T-cell (primary cell): Measurements from ENCODE around the gene MRM1. TPM values are rescaled to one million over a fixed set of nuclear protein-coding genes. Genes with fewer than 3 reads are reported as not detected.

Experiments used
- ATAC-seq, 4 experiments: fragments of 200-7000 bp in 3 of 4; fragments of 150-1000 bp in 1 of 4; cut with Tn5 transposase; replicated peaks in 1 of 4; 1 replicate in 3 of 4; 2 replicates in 1 of 4; pipeline ENCODE4 v1.10.0; 2021; ENCODE audit warnings: moderate library complexity in 3 of 4, mild to moderate bottlenecking in 2 of 4, moderate number of reproducible peaks in 1 of 4
- CTCF ChIA-PET, 2 donors: fragments of 300-600 bp; sonication (Branson Sonifier 250); formaldehyde crosslinking; loops; one replicate each; lab custom pipeline; 2022; ENCODE audit warnings: antibody characterized with exemption in 2 of 2; lab: Charles Lee
- POLR2A ChIA-PET, 2 donors: fragments of 300-600 bp; sonication (Branson Sonifier 250); formaldehyde crosslinking; loops; one replicate each; lab custom pipeline; 2022; ENCODE audit warnings: antibody characterized with exemption in 2 of 2; lab: Charles Lee
- DNase-seq, 35 experiments: peaks; one replicate each; pipeline versions ENCODE4 v3.0.0 to v3.0.0-alpha.2; 2013 to 2023
- H3K27ac ChIP-seq: one replicate; pipeline ENCODE4 v1.5.1; 2013; ENCODE audit warnings: low read length
- H3K27me3 ChIP-seq, 2 experiments: replicated peaks in 1 of 2; 1 replicate in 1 of 2; 2 replicates in 1 of 2; pipeline versions ENCODE4 v1.6.1 to v1.7.0; 2013; ENCODE audit warnings: low read length in 1 of 2, mixed read lengths in 1 of 2; ENCODE audit not compliant: control insufficient read depth in 2 of 2, insufficient read depth in 2 of 2; ENCODE audit errors: extremely low read depth in 1 of 2
- H3K36me3 ChIP-seq, 2 donors: 1 replicate in 1 of 2; 2 replicates in 1 of 2; pipeline versions ENCODE4 v1.6.1 to v1.7.0; 2013; ENCODE audit warnings: low read length in 1 of 2; ENCODE audit not compliant: control insufficient read depth in 2 of 2, insufficient read depth in 1 of 2; ENCODE audit errors: extremely low read depth in 1 of 2
- H3K4me1 ChIP-seq, 2 experiments: 1 replicate in 1 of 2; 2 replicates in 1 of 2; pipeline versions ENCODE4 v1.6.1 to v1.7.0; 2013; ENCODE audit warnings: low read length in 2 of 2, mixed read lengths in 1 of 2; ENCODE audit not compliant: insufficient read depth in 2 of 2, control insufficient read depth in 1 of 2; ENCODE audit errors: extremely low read depth in 1 of 2
- H3K4me3 ChIP-seq, 2 donors: 1 replicate in 1 of 2; 2 replicates in 1 of 2; pipeline versions ENCODE4 v1.5.1 to v1.7.0; 2013; ENCODE audit warnings: mild to moderate bottlenecking in 2 of 2, low read length in 1 of 2, moderate library complexity in 1 of 2; ENCODE audit not compliant: control insufficient read depth in 1 of 2; ENCODE audit errors: extremely low read depth in 1 of 2
- H3K9me3 ChIP-seq: 2 replicates; pipeline ENCODE4 v1.7.0; 2013
- H3K27ac Mint-ChIP-seq, 2 donors: one replicate each; pipeline ENCODE4 v1.8.0; 2020 to 2021; ENCODE audit warnings: mild to moderate bottlenecking in 2 of 2, mixed read lengths in 2 of 2
- H3K27me3 Mint-ChIP-seq, 2 donors: one replicate each; pipeline ENCODE4 v1.8.0; 2021 to 2022; ENCODE audit warnings: mixed read lengths in 2 of 2
- H3K36me3 Mint-ChIP-seq: one replicate; pipeline ENCODE4 v1.8.0; 2021; ENCODE audit warnings: mixed read lengths
- H3K4me1 Mint-ChIP-seq, 3 donors: one replicate each; pipeline ENCODE4 v1.8.0; 2020 to 2022; ENCODE audit warnings: mixed read lengths in 3 of 3, mild to moderate bottlenecking in 1 of 3
- H3K4me3 Mint-ChIP-seq, 3 donors: one replicate each; pipeline ENCODE4 v1.8.0; 2020 to 2022; ENCODE audit warnings: mild to moderate bottlenecking in 3 of 3, mixed read lengths in 3 of 3, moderate library complexity in 3 of 3
- H3K9me3 Mint-ChIP-seq, 3 donors: one replicate each; pipeline ENCODE4 v1.8.0; 2020 to 2022; ENCODE audit warnings: mixed read lengths in 3 of 3
- WGBS: methylation state at CpG from one replicate; pipeline ENCODE4 v1.1.5; 2013; ENCODE audit warnings: missing lambda C conversion rate; ENCODE audit not compliant: insufficient coverage; 5-methylcytosine and 5-hydroxymethylcytosine counted together
- total RNA-seq, 35 experiments: library from RNA in 6 of 35; stranded (reverse) in 6 of 35; fragments of 120-200 nt in 1 of 35; gene quantifications; one replicate each; pipeline versions ENCODE4 v1.2.1 to v1.2.4 and lab custom pipeline; 2013 to 2026

Gene MRM1
- total RNA-seq, 5 donors from 2014 or later (not counting 1 experiment from before 2014, with no cell fraction given), result 2.3 to 18.2 (median 15.4) TPM

GRCh38 chr17:36629970-36630502 is 28.7 kb downstream of the MRM1 start:
- Histone ChIP-seq H3K4me1 (peaks cover 0 to 7% of the 10 kb centered on the region in 2 experiments), H3K27ac (no peak overlapping the region), H3K4me3 (no peak overlapping the region), H3K36me3 (no peaks in the 10 kb centered on the region), H3K9me3 (no peaks in the 10 kb centered on the region), H3K27me3 (peaks cover 0 to 33% of the 10 kb centered on the region in 2 experiments)
- no peak for DNase-seq
- ChIA-PET POLR2A (no interaction called here), CTCF (interaction anchor here in 1 of 2 donors (0.9 kb wide), 1 partner anchor 126 kb away, joined by 3 read pairs; no protein-coding TSS in a partner anchor)
- WGBS, result 77% methylated on average over 6 of the region's 8 CpGs
- H3K9me3 Mint-ChIP-seq, result no peaks in the 10 kb centered on the region
- no peaks in the 10 kb centered on the region for H3K4me1 Mint-ChIP-seq
- ATAC-seq, result no peak
- H3K4me3 Mint-ChIP-seq, result no peak overlapping the region
- H3K27me3 Mint-ChIP-seq, result peaks cover 16 to 20% of the 10 kb centered on the region in 2 donors
- H3K36me3 Mint-ChIP-seq, result no peaks in the 10 kb centered on the region
- H3K27ac Mint-ChIP-seq, result no peak overlapping the region

DNA sequence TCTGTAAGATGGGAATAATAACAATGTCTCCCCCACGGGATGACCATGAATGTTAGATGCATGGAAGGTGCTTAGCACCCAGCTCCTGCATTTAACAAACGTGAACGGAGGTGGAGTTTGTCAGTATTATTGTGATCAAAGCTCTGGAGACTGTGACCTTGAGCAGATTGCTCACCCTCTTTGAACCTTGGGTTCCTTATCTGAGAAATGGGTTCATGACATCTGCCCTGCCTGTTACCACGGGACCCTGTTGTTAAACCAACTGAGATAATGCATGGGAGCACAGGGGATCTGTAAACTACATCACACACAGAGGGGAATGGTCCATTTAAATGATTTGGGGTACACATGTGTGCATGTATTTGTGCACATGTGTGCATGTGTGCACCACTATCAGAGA is 29.6 kb downstream of the MRM1 start:
- Mint-ChIP-seq H3K36me3 (no peaks in the 10 kb centered on the region), H3K9me3 (no peaks in the 10 kb centered on the region), H3K4me1 (no peaks in the 10 kb centered on the region), H3K4me3 (no peak overlapping the region), H3K27me3 (peaks cover 21 to 25% of the 10 kb centered on the region in 2 donors), H3K27ac (no peak overlapping the region)
- Histone ChIP-seq H3K4me1 (peaks cover 0 to 7% of the 10 kb centered on the region in 2 experiments), H3K27ac (no peak overlapping the region), H3K36me3 (no peaks in the 10 kb centered on the region), H3K27me3 (peaks cover 0 to 38% of the 10 kb centered on the region in 2 experiments), H3K4me3 (no peak overlapping the region), H3K9me3 (no peaks in the 10 kb centered on the region)
- 69% methylated on average over 3 of the region's 4 CpGs for WGBS
- ATAC-seq (no peak), DNase-seq (no peak)
- POLR2A ChIA-PET, result no interaction called here
- CTCF ChIA-PET, result interaction anchor here in 1 of 2 donors (2.5 kb wide), 1 partner anchor 416 kb away, joined by 10 read pairs; no protein-coding TSS in a partner anchor

DNA sequence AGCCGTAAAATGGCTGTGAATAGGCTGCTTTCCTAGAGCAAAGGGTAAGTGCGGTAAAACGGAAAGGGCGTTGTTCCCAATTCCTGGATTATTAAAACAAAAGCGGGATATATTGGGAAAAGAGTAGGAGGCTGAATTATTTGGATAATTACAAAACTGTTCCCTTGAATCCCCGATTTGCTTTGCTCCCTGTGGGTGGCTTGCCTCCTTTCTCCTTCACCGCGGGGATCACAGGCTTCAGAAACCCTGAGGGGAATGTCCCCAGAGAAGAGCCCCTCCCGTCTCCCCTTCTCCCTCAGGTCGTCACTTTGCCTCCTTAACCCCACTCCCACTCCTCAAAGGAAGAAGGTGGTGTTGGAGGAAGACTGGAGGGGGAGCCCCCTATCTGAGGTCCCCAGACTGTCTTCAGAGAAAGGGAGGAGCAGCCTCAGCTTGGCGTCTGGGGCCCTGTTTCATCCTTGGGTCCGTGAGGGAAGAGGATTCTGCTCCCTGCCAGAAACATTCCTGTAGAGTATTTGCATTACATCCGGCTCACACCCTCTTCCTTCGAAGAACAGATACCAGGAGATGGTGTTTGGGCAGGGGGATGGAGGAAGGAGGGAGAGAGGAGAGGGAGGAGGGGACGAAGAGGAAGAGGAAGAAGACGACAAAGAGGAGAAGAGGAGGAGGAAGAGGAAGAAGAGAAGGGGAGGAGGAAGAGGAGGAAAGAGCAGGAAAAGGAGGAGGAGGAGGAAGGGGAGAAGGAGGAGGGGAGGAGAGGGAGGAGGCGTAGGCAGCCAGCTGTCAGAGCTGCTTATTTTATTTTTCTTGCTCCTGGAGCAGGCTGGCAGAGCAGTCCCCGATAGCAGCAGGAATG is 31.8 kb downstream of the MRM1 start:
- Histone ChIP-seq H3K4me1 (peaks cover 0 to 7% of the 10 kb centered on the region in 2 experiments), H3K9me3 (no peaks in the 10 kb centered on the region), H3K36me3 (no peaks in the 10 kb centered on the region), H3K27ac (no peak overlapping the region), H3K27me3 (peaks cover 0 to 44% of the 10 kb centered on the region in 2 experiments), H3K4me3 (no peak overlapping the region)
- H3K27me3 Mint-ChIP-seq, result peaks cover 24 to 35% of the 10 kb centered on the region in 2 donors
- no peaks in the 10 kb centered on the region for H3K36me3 Mint-ChIP-seq
- 73% methylated on average over 7 of the region's 18 CpGs for WGBS
- ATAC-seq (no peak), DNase-seq (no peak)
- ChIA-PET CTCF (interaction anchor here (0.6 to 2.5 kb wide), 2 partner anchors 413 to 415 kb away, joined by 3 to 10 read pairs; no protein-coding TSS in a partner anchor), POLR2A (no interaction called here)
- H3K27ac Mint-ChIP-seq, result no peak overlapping the region
- no peak overlapping the region for H3K4me3 Mint-ChIP-seq
- no peaks in the 10 kb centered on the region for H3K4me1 Mint-ChIP-seq
- no peaks in the 10 kb centered on the region for H3K9me3 Mint-ChIP-seq

DNA sequence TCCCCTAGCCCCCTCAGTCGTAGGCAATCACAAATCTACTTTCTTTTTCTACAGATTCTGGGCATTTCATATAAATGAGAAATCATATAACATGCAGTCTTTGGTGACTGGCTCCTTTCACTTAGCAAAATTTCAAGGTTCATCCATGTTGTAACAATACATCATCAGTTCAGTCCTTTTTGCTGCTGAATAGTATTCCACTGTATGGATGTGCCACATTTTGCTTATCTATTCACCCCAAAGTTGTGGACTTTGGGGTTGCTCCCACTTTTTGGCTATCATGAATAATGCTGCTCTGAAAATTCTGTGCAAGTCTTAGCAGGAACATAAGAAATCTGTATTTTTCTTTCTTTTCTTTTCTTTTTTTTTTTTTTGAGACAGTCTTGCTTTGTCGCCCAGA is 39.0 kb downstream of the MRM1 start:
- POLR2A ChIA-PET, result no interaction called here
- H3K4me3 Mint-ChIP-seq, result peak overlapping the region in 1 of 3 donors; percentile 85

GRCh38 chr17:36640836-36641235 is 39.5 kb downstream of the MRM1 start:
- POLR2A ChIA-PET, result no interaction called here
- peak overlapping the region in 1 of 3 donors; percentile 85 for H3K4me3 Mint-ChIP-seq
- CTCF ChIA-PET, result interaction anchor here in 1 of 2 donors (0.6 kb wide), 1 partner anchor 70 kb away, joined by 3 read pairs; no protein-coding TSS in a partner anchor

More for the DNA sequence above, 39.0 kb downstream of the MRM1 start:
- Histone ChIP-seq H3K27me3 (peaks cover 16 to 61% of the 10 kb centered on the region in 2 experiments), H3K4me3 (no peak overlapping the region), H3K36me3 (no peaks in the 10 kb centered on the region), H3K4me1 (peaks cover 0 to 18% of the 10 kb centered on the region in 2 experiments), H3K27ac (no peak overlapping the region), H3K9me3 (no peaks in the 10 kb centered on the region)
- no peaks in the 10 kb centered on the region for H3K9me3 Mint-ChIP-seq
- CTCF ChIA-PET, result interaction anchor here in 1 of 2 donors (0.6 kb wide), 1 partner anchor 71 kb away, joined by 3 read pairs; no protein-coding TSS in a partner anchor
- no peak overlapping the region for H3K27ac Mint-ChIP-seq
- no peak for DNase-seq
- peaks cover 11 to 17% (median 16%) of the 10 kb centered on the region in 3 donors for H3K4me1 Mint-ChIP-seq
- no peak for ATAC-seq
- 100% methylated on average over 1 of the region's 2 CpGs for WGBS
- H3K27me3 Mint-ChIP-seq, result peaks cover 56 to 74% of the 10 kb centered on the region in 2 donors
- no peaks in the 10 kb centered on the region for H3K36me3 Mint-ChIP-seq

DNA sequence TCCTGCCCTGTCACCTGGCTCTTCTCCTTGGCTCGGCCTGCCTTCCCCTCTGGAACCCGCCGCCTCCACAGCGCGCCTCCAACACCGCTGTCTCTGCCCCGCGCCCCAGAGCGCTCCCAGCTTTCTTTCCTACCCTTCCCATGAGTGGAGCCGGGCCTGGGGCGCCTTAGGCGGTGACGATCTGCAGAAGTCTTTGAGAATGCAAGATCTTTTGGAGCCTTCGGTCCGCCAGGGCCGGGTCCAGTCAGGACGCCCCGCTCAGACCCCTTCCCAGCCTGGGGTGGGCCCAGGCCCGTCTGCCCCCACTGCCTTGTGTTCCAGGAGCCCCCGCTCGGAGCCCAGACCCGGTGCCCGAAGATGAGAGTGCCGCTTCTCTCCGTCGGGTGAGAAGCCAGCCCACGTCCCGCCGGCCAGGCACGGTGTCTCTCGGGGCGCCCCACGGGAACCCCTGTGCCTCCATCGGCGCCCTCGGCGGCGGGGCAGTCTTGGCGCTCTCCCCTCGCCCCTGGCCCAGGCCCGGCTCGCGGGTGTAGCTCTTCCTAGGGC is 40.0 kb downstream of the MRM1 start:
- peak overlapping the region in 2 of 3 donors; percentile 9 to 85 for H3K4me3 Mint-ChIP-seq
- DNase-seq (no peak), ATAC-seq (peak in 2 of 4 experiments; percentile 17 to 26)
- Histone ChIP-seq H3K36me3 (no peaks in the 10 kb centered on the region), H3K9me3 (no peaks in the 10 kb centered on the region), H3K4me3 (no peak overlapping the region), H3K27me3 (peaks cover 16 to 64% of the 10 kb centered on the region in 2 experiments), H3K4me1 (peaks cover 0 to 18% of the 10 kb centered on the region in 2 experiments), H3K27ac (no peak overlapping the region)
- ChIA-PET POLR2A (no interaction called here), CTCF (interaction anchor here in 1 of 2 donors (0.6 kb wide), 1 partner anchor 15 kb away, joined by 3 read pairs; no protein-coding TSS in a partner anchor)
- no peaks in the 10 kb centered on the region for H3K9me3 Mint-ChIP-seq
- no peak overlapping the region for H3K27ac Mint-ChIP-seq
- peaks cover 11 to 17% (median 16%) of the 10 kb centered on the region in 3 donors for H3K4me1 Mint-ChIP-seq
- peaks cover 5% of the 10 kb centered on the region for H3K36me3 Mint-ChIP-seq
- WGBS, result 9% methylated on average over 43 of the region's 43 CpGs
- H3K27me3 Mint-ChIP-seq, result peaks cover 65 to 79% of the 10 kb centered on the region in 2 donors

More at GRCh38 chr17:36640836-36641235, 39.5 kb downstream of the MRM1 start:
- no peaks in the 10 kb centered on the region for H3K36me3 ChIP-seq
- H3K27ac Mint-ChIP-seq, result no peak overlapping the region
- no peak overlapping the region for H3K27ac ChIP-seq
- no peaks in the 10 kb centered on the region for H3K9me3 ChIP-seq
- peaks cover 11 to 17% (median 16%) of the 10 kb centered on the region in 3 donors for H3K4me1 Mint-ChIP-seq
- no peaks in the 10 kb centered on the region for H3K9me3 Mint-ChIP-seq
- H3K36me3 Mint-ChIP-seq, result no peaks in the 10 kb centered on the region
- no peak for ATAC-seq
- H3K4me3 ChIP-seq, result no peak overlapping the region
- DNase-seq, result no peak
- peaks cover 16 to 60% of the 10 kb centered on the region in 2 experiments for H3K27me3 ChIP-seq
- WGBS, result 82% methylated on average over 5 of the region's 10 CpGs
- H3K4me1 ChIP-seq, result peaks cover 0 to 18% of the 10 kb centered on the region in 2 experiments
- H3K27me3 Mint-ChIP-seq, result peaks cover 59 to 75% of the 10 kb centered on the region in 2 donors
